ENCODE results near the gene ZNF417.
A peak's percentile ranks its signal among the peaks of the same experiment; 100 is the strongest.
"Not testable (repeated sequence)": the region's sequence is repeated elsewhere in the genome, so short reads cannot be mapped to it uniquely, and the experiment has no call there.

ZNF417 gene

DNA sequence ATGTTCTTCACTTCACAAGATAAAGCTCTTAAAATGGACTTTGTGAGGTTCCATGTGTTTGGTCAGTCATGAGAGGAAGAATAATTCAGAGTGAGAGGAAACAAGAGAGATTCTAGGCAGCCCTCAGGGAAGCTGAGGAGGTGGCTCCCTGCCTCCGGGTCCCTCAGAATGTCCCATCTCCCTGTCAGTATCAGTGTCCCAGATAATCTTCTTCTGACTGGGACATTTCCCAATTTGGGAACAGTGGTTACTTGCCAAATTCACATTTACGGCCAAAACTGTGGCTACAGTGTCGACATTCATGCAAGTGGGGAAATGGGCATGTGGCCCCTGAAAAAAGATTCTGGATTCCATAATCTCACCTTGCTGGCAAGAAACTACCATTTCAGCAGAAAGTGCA lies 9.0 kb downstream of the ZNF417 start:
- Mint-ChIP-seq H3K4me3 (no peak overlapping the region), H3K27me3 (ENCODE audit: low read depth) (no peaks in the 10 kb centered on the region), H3K9me3 (peaks cover 63% of the 10 kb centered on the region), H3K27ac (no peak overlapping the region), H3K4me1 (ENCODE audit: low read depth) (peaks cover 3% of the 10 kb centered on the region), H3K36me3 (ENCODE audit: low read depth) (peaks cover 71% of the 10 kb centered on the region)

DNA sequence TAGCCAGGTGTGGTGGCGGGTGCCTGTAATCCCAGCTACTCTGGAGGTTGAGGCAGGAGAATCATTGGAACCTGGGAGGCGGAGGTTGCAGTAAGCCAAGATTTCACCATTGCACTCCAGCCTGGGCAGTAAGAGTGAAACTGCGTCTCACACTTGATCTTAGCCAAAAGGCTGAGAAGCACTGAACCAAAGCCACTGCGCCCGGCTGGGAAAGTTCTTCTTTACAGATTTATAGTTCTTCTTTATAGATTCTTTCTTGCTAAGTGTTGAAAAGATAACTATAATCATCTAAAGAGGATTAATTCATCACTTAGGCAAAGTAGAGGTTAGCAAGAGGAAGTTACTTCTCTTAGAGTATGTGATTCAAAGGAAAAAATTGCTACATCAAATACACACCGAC lies 11.1 kb downstream of the ZNF417 start:
- Mint-ChIP-seq H3K4me1 (ENCODE audit: low read depth) (peaks cover 3% of the 10 kb centered on the region), H3K36me3 (ENCODE audit: low read depth) (peaks cover 51% of the 10 kb centered on the region), H3K4me3 (no peak overlapping the region), H3K9me3 (peaks cover 53% of the 10 kb centered on the region), H3K27me3 (ENCODE audit: low read depth) (no peaks in the 10 kb centered on the region), H3K27ac (no peak overlapping the region)

DNA sequence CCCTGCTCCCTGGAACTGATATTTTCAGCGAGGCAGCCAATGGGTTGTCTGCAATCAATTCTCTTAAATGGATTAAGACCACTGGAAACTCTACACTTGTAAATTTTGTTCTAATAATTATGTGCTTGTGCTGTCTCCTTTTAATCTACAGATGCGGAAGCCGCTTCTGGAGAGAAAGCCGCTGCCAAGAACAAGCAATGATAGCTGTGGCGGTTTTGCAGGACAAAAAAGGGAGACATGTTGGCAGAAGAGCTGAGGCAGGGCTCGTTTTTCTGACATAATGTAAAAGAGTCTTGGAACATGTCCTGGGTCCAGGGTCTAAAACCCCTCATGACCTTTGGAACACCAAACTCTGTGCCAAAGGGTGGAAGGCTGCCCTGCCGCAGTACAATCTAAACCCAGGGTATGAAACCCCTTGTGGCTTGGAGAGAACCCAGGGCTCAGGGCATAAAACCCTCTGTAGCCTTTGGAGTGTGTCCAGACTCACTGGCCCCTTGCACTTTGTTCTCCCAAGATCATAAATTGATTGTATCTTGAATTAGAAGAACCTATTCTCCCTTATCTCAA lies 12.7 kb downstream of the ZNF417 start:
- Mint-ChIP-seq H3K4me3 (no peak overlapping the region), H3K27ac (no peak overlapping the region), H3K36me3 (ENCODE audit: low read depth) (peaks cover 40% of the 10 kb centered on the region), H3K9me3 (peaks cover 50% of the 10 kb centered on the region), H3K27me3 (ENCODE audit: low read depth) (no peaks in the 10 kb centered on the region), H3K4me1 (ENCODE audit: low read depth) (peaks cover 3% of the 10 kb centered on the region)

DNA sequence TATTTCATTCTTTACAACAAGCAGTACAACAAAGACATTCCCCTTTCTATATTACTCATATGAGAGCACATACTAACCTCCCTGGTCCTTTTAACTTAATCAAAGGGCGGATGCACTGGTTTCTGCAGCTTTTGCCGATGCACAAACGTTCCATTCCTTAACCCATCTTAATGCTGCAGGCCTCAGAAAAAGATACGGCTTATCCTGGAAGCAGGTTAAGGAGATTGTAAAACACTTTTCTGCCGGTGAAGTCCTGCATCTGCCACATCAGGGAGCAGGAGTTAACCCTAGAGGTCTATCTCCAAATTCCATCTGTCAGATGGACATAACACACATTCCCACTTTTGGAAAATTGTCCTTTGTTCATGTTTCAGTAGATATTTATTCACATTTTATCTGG lies 16.1 kb downstream of the ZNF417 start:
- peaks cover 49% of the 10 kb centered on the region for H3K9me3 Mint-ChIP-seq
- H3K4me1 Mint-ChIP-seq (ENCODE audit: low read depth) = peaks cover 3% of the 10 kb centered on the region
- no peak overlapping the region for H3K27ac Mint-ChIP-seq
- H3K4me3 Mint-ChIP-seq = no peak overlapping the region
- H3K36me3 Mint-ChIP-seq (ENCODE audit: low read depth) = peaks cover 13% of the 10 kb centered on the region
- no peaks in the 10 kb centered on the region for H3K27me3 Mint-ChIP-seq (ENCODE audit: low read depth)

DNA sequence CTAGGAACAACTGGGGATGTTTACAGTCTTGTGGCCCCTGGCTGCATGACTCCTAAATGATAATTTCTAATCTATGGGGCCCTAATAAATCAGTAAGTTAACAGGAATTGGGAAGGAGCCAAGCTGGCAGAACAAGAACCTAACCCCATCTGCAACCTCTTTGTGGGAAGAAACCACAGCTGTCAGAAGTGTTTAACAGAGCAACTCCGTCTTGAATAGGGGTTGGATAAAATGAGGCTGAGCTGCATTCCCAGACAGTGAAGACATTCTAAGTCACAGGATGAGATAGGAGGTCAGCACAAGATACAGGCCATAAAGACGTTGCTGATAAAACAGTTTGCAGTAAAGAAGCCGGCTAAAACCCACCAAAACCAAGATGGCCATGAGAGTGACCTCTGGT lies 25.7 kb downstream of the ZNF417 start:
- peaks cover 52% of the 10 kb centered on the region for H3K9me3 Mint-ChIP-seq
- peaks cover 30% of the 10 kb centered on the region for H3K36me3 Mint-ChIP-seq (ENCODE audit: low read depth)
- H3K27me3 Mint-ChIP-seq (ENCODE audit: low read depth); H3K4me3 Mint-ChIP-seq; H3K4me1 Mint-ChIP-seq (ENCODE audit: low read depth); H3K27ac Mint-ChIP-seq: not testable (repeated sequence)

DNA sequence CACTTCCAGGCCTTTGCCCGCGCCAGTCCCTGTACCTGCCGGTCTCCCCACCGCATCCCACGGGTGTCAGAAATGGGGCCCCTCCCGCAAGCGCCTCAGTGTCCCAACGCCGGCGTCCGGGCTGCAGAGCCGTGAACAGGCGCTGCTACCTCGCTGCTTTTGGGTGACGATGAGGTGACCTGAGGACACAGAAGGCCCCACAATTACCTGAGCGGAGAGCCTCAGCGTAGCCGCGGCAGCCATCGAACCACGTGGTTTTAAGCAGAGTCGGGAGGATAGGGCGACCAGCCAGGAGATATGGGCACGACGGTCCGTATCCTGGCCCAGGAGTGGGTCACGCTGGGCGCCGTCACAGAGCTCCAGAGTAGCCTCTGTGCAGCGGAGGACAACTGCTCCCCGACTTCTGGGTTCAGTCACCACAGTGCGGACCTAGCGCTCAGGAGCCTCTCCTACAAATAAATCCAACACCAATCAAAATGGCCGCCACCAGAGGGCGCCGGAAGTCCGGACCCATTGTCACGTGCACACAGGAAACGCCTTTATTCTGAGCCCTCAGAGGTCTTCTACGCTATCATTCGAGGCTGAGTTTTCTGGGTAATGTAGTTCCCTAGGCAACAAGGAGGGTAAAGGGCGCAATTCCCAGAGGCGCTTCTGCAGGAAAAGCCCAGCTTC lies 27.7 kb downstream of the ZNF417 start, which contains the start of gene ZNF814:
Gene ZNF814 (minus strand): TSS at position 478 of the 672 bp plus-strand sequence. CDS start 235 bp downstream, at position 243.
- no peaks in the 10 kb centered on the region for H3K27me3 Mint-ChIP-seq (ENCODE audit: low read depth)
- peaks cover 64% of the 10 kb centered on the region for H3K9me3 Mint-ChIP-seq
- H3K4me1 Mint-ChIP-seq (ENCODE audit: low read depth) = peaks cover 9% of the 10 kb centered on the region
- H3K4me3 Mint-ChIP-seq = peak within 1 kb of the TSS; percentile 85
- peak within 1 kb of the TSS; percentile 60 for H3K27ac Mint-ChIP-seq
- peaks cover 40% of the 10 kb centered on the region for H3K36me3 Mint-ChIP-seq (ENCODE audit: low read depth)

DNA sequence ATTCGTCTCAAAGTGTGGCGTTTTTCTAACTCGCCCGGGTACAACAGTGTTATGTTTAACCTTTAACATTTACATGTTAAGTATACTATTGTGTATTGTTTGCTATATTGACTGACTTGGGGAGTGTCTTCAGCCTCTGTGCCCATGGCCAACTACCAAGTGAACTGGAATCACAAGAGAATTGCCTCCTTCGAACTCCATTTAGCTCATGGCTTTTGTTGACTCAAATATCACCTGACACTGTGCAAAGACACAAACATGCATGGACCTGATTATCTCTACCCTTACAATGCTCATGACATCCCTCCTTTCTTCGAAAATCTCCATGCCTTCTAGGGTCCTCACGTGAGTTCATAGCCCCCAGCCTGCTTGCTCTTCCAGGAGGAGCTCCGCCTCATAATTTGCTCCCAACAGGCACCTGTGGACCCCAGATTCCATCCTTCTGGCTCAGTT lies 28.3 kb downstream of the ZNF417 start:
- Mint-ChIP-seq H3K4me3 (peak overlapping the region; percentile 85), H3K4me1 (ENCODE audit: low read depth) (peaks cover 9% of the 10 kb centered on the region), H3K36me3 (ENCODE audit: low read depth) (peaks cover 40% of the 10 kb centered on the region), H3K9me3 (peaks cover 64% of the 10 kb centered on the region), H3K27ac (peak overlapping the region; percentile 60), H3K27me3 (ENCODE audit: low read depth) (no peaks in the 10 kb centered on the region)

DNA sequence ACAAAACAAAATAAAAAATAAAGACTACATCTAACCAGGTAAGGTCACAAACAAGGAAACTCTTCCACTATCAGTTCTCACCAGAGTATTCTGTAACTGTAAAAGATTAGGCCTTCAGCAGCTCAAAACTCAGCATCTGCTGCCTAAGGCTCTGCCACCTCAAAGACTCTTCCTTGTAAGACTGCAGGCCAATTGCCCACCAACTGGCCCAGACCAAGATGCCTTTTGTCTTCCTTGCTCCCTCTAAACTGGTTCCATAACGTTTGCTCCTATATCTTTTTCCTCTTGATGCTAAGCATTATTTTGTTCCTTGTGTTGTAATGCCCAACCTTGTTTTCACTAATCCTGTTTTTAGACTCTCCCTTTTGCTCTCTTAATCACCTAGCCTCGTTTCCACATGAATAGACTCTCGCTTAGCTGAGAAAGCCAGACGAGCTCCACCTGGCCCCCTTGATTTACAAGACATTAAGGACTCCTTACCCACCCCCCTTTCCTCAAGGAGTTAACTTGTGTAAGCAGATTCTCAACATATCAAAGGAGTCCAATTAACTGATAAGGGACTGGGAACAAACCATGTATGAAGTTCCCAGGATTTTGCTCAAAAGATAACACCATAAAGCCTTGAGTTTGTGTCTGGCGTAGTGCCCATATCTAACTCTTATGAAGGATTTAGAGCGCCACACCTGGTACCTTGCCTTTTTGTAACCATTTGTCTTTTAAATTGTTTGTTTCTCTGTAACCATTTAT lies 29.0 kb downstream of the ZNF417 start:
- H3K4me1 Mint-ChIP-seq (ENCODE audit: low read depth) = peaks cover 9% of the 10 kb centered on the region
- H3K27ac Mint-ChIP-seq = no peak overlapping the region
- no peaks in the 10 kb centered on the region for H3K27me3 Mint-ChIP-seq (ENCODE audit: low read depth)
- peaks cover 44% of the 10 kb centered on the region for H3K36me3 Mint-ChIP-seq (ENCODE audit: low read depth)
- H3K9me3 Mint-ChIP-seq = peaks cover 69% of the 10 kb centered on the region
- peak overlapping the region; percentile 85 for H3K4me3 Mint-ChIP-seq

DNA sequence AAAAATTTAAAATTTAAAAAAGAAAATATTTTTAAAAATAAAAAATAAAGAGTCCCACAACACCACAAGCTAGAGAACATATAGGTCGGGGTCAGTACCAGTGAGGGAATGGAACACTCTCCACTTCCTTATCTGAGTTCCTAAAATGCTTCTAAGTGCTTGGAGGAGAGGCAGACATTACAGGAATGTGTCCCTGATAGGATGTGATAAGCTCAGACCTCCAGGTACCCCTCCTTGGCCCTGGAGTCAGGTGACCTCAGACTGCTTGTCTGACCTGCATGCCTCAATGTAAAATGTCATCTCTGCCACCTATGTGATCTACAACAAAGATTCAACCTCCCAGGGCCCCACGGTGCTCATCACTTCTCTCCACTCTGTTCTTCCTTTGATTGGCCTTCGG lies 30.3 kb downstream of the ZNF417 start:
- H3K9me3 Mint-ChIP-seq = peaks cover 62% of the 10 kb centered on the region
- H3K4me1 Mint-ChIP-seq (ENCODE audit: low read depth) = peaks cover 9% of the 10 kb centered on the region
- H3K4me3 Mint-ChIP-seq = no peak overlapping the region
- no peaks in the 10 kb centered on the region for H3K27me3 Mint-ChIP-seq (ENCODE audit: low read depth)
- H3K27ac Mint-ChIP-seq = no peak overlapping the region
- H3K36me3 Mint-ChIP-seq (ENCODE audit: low read depth) = peaks cover 42% of the 10 kb centered on the region

DNA sequence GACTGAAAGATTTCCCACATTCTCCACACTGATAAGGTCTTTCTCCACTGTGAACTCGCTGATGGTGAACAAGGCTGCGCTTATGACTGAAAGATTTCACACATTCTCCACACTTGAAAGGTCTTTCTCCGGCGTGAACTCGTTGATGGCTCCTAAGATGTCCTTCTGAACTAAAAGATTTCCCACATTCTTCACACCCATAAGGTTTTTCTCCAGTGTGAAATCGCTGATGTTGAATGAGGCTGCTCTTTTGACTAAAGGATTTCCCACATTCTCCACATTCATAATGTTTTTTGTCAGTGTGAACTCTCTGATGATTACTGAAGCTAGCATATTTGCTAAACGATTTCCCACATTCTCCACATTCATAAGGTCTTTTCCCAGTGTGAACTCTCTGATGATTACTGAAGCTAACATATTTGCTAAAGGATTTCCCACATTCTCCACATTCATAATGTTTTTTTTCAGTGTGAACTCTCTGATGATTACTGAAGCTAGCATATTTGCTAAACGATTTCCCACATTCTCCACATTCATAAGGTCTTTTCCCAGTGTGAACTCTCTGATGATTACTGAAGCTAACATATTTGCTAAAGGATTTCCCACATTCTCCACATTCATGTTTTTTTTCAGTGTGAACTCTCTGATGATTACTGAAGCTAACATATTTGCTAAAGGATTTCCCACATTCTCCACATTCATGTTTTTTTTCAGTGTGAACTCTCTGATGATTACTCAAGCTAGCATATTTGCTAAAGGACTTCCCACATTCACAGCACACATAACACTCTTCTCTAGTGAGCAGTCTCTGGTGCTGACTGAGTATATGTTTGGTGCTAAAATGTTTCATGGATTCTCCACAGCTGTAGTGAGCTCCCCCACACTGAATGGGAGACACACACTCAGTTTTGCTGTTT lies 42.3 kb downstream of the ZNF417 start:
- not testable (repeated sequence) for H3K27me3 Mint-ChIP-seq (ENCODE audit: low read depth); H3K27ac Mint-ChIP-seq; H3K4me3 Mint-ChIP-seq

DNA sequence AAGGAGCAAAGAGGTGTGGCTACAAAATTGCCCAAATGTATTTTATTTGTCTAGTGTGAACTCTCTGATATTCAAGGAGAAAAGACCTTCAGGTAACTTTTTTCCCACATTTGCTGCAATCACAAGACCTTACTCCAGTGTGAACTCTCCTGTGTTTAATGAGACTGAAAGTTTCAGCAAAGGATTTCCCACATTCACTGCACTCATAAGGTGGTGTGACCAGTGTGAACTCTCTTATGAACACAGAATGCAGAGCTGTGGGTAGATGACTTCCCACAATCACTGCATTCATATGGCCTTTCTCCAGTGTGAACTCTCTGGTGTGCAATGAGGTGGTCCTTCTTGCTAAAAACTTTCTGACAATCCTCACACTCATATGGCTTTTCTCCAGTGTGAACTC lies 43.9 kb downstream of the ZNF417 start:
- H3K27ac Mint-ChIP-seq = no peak overlapping the region
- H3K4me3 Mint-ChIP-seq = no peak overlapping the region
- peaks cover 52% of the 10 kb centered on the region for H3K36me3 Mint-ChIP-seq (ENCODE audit: low read depth)
- no peaks in the 10 kb centered on the region for H3K4me1 Mint-ChIP-seq (ENCODE audit: low read depth)
- H3K9me3 Mint-ChIP-seq = peaks cover 75% of the 10 kb centered on the region
- H3K27me3 Mint-ChIP-seq (ENCODE audit: low read depth) = no peaks in the 10 kb centered on the region

More for the DNA sequence above, 42.3 kb downstream of the ZNF417 start:
- H3K9me3 Mint-ChIP-seq = peaks cover 68% of the 10 kb centered on the region
- peaks cover 51% of the 10 kb centered on the region for H3K36me3 Mint-ChIP-seq (ENCODE audit: low read depth)
- H3K4me1 Mint-ChIP-seq (ENCODE audit: low read depth) = not testable (repeated sequence)

DNA sequence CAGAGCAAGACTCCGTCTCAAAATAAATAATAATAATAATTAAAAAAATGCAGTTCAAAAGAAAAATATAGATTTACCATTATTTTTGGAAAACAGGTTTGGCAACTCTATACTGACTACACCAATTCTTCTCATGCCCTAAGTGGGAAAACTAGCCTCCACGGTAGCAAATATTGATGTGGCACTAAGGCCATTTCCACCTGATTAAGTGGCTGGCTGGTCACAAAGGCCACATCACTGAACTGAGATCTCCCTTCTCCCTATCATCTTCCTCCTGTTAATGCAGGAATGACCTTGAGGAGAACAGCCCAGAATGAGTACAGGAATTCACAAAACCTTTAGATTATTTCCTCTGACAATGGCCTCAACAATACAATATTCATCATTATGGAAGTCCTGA lies 46.2 kb downstream of the ZNF417 start:
- H3K36me3 Mint-ChIP-seq (ENCODE audit: low read depth) = peaks cover 53% of the 10 kb centered on the region
- H3K27me3 Mint-ChIP-seq (ENCODE audit: low read depth) = no peaks in the 10 kb centered on the region
- H3K4me3 Mint-ChIP-seq = no peak overlapping the region
- H3K27ac Mint-ChIP-seq = no peak overlapping the region
- peaks cover 66% of the 10 kb centered on the region for H3K9me3 Mint-ChIP-seq
- H3K4me1 Mint-ChIP-seq (ENCODE audit: low read depth) = no peaks in the 10 kb centered on the region

DNA sequence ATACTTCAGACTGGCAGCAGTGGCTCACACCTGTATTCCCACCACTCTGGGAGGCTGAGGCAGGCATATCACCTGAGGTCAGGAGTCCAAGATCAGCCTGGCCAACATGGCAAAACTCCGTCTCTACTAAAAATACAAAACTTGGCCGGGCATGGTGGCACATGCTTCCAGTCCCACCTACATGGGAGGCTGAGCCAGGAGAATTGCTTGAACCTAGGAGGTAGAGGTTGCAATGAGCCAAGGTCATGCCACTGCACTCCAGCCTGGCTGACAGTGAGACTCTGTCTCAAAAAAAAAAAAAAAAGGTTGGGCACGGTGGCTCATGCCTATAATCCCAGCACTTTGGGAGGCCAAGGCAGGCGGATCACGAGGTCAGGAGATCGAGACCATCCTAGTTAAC lies 46.7 kb downstream of the ZNF417 start:
- H3K4me3 Mint-ChIP-seq; H3K27me3 Mint-ChIP-seq (ENCODE audit: low read depth); H3K27ac Mint-ChIP-seq; H3K4me1 Mint-ChIP-seq (ENCODE audit: low read depth): not testable (repeated sequence)
- peaks cover 56% of the 10 kb centered on the region for H3K36me3 Mint-ChIP-seq (ENCODE audit: low read depth)
- H3K9me3 Mint-ChIP-seq = peaks cover 69% of the 10 kb centered on the region

DNA sequence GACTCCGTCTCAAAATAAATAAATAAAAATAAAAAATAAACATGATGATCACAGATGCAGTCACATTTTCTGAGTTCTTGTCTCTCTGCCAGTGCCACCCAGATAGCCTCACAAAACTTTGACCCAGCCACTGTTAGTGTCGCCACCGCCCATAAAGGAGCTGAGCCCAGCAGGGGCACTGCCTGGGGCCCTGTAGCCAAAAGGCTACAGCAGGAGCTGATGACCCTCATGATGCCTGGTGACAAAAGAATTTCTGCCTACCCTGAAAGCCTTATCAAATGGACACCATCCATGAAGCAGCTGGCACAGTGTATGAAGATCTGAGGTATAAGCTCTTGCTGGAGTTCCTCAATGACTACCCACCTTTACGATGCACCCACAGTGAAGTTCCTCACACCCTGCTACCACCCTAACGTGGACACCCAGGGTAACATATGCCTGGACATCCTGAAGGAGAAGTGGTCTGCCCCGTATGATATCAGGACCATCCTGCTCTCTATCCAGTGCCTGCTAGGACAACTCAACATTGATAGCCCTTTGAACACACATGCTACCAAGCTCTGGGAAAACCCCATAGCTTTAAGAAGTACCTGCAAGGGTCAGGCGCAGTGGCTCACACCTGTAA lies 48.4 kb downstream of the ZNF417 start:
- no peak overlapping the region for H3K4me3 Mint-ChIP-seq
- peaks cover 60% of the 10 kb centered on the region for H3K9me3 Mint-ChIP-seq

More for the DNA sequence above, 48.4 kb downstream of the ZNF417 start:
- Mint-ChIP-seq H3K27me3 (ENCODE audit: low read depth) (no peaks in the 10 kb centered on the region), H3K4me1 (ENCODE audit: low read depth) (no peaks in the 10 kb centered on the region), H3K27ac (no peak overlapping the region), H3K36me3 (ENCODE audit: low read depth) (peaks cover 58% of the 10 kb centered on the region)

Data from T-helper 1 cell treated with Interleukin-12 subunit alpha and Interleukin-12 subunit beta and Interleukin-4 antibody, amounts not matched to agents 30 μg/mL and 1 μg/mL, for 36 hours (primary cell).